ENCODE data around the gene JAK2.

- no peak for TF ChIP-seq CTCF (IDR thresholded peaks at IDR 0.05)
- TF ChIP-seq MAX (IDR thresholded peaks at IDR 0.05; ENCODE audit: low read depth): no peak
Measured at GRCh38 chr9:5015934-5016333, 30.9 kb downstream of the JAK2 start.
